ENCODE measurements around the gene CDKN2B-AS1.
A peak's percentile ranks its signal among the peaks of the same experiment; 100 is the strongest.

Gene CDKN2B-AS1

GRCh38 chr9:22008384-22008716, 13.8 kb downstream of the CDKN2B-AS1 start:
- no peak for DNase-seq

GRCh38 chr9:22008717-22009505, 14.3 kb downstream of the CDKN2B-AS1 start, which contains the start of gene CDKN2B:
Gene CDKN2B (minus strand): TSS chr9:22009305. CDS start chr9:22008953, 352 bp downstream.
- DNase-seq, result peak; percentile 67

- no peak for DNase-seq
Observed at GRCh38 chr9:22009506-22009867, 14.9 kb downstream of the CDKN2B-AS1 start.

GRCh38 chr9:22010866-22011625, 16.5 kb downstream of the CDKN2B-AS1 start:
- peak; percentile 18 for DNase-seq

GRCh38 chr9:22022396-22022795, 27.8 kb downstream of the CDKN2B-AS1 start:
- DNase-seq, result no peak

GRCh38 chr9:22026696-22027095, 32.1 kb downstream of the CDKN2B-AS1 start:
- no peak for DNase-seq

GRCh38 chr9:22028394-22028793, 33.8 kb downstream of the CDKN2B-AS1 start:
- no peak for DNase-seq

GRCh38 chr9:22029231-22029630, 34.6 kb downstream of the CDKN2B-AS1 start:
- DNase-seq, result no peak

- no peak for DNase-seq
Observed at GRCh38 chr9:22030101-22030598, 35.6 kb downstream of the CDKN2B-AS1 start.

- DNase-seq, result no peak
Observed at GRCh38 chr9:22031655-22032411, 37.2 kb downstream of the CDKN2B-AS1 start.

GRCh38 chr9:22033012-22033630, 38.5 kb downstream of the CDKN2B-AS1 start:
- DNase-seq, result no peak

- no peak for DNase-seq
Observed at GRCh38 chr9:22035591-22036011, 41.0 kb downstream of the CDKN2B-AS1 start.

- no peak for DNase-seq
Observed at GRCh38 chr9:22036866-22037626, 42.5 kb downstream of the CDKN2B-AS1 start.

GRCh38 chr9:22037954-22038690, 43.5 kb downstream of the CDKN2B-AS1 start:
- no peak for DNase-seq

- no peak for DNase-seq
Observed at GRCh38 chr9:22039258-22039657, 44.7 kb downstream of the CDKN2B-AS1 start.

- DNase-seq, result no peak
Observed at GRCh38 chr9:22040760-22041159, 46.2 kb downstream of the CDKN2B-AS1 start.

- no peak for DNase-seq
Observed at GRCh38 chr9:22041344-22041743, 46.8 kb downstream of the CDKN2B-AS1 start.

- DNase-seq, result no peak
Observed at GRCh38 chr9:22041775-22042174, 47.2 kb downstream of the CDKN2B-AS1 start.

GRCh38 chr9:22043928-22044327, 49.3 kb downstream of the CDKN2B-AS1 start:
- no peak for DNase-seq

GRCh38 chr9:22044583-22044982, 50.0 kb downstream of the CDKN2B-AS1 start:
- no peak for DNase-seq

GRCh38 chr9:22045423-22045822, 50.8 kb downstream of the CDKN2B-AS1 start:
- DNase-seq, result no peak

All from CD4-positive, alpha-beta T cell treated with Interleukin-6 for 4 hours (primary cell).